Thymus (tissue), 11 donors: ENCODE results near the gene KRT31. TPM values are rescaled to one million over a fixed set of nuclear protein-coding genes. Genes with fewer than 3 reads are reported as not detected.
"Not testable (repeated sequence)": the region's sequence is repeated elsewhere in the genome, so short reads cannot be mapped to it uniquely, and the experiment has no call there.

Experiments used
- DNase-seq, 9 donors: peaks; one replicate each; pipeline ENCODE4 v3.0.0-alpha.2; 2013; ENCODE audit warnings: low spot score in 9 of 9, low read depth in 6 of 9, missing footprints in 1 of 9
- H3K27ac ChIP-seq, 2 donors: one replicate each; pipeline ENCODE4 v1.5.1; 2013; ENCODE audit warnings: control low read depth in 1 of 2, low read depth in 1 of 2, low read length in 1 of 2, mild to moderate bottlenecking in 1 of 2, moderate library complexity in 1 of 2
- H3K27me3 ChIP-seq, 2 donors: one replicate each; pipeline ENCODE4 v1.5.1; 2013; ENCODE audit warnings: low read length in 1 of 2; ENCODE audit not compliant: control insufficient read depth in 2 of 2, insufficient read depth in 1 of 2
- H3K36me3 ChIP-seq, 2 donors: one replicate each; pipeline ENCODE4 v1.5.1; 2013; ENCODE audit warnings: low read length in 1 of 2, mild to moderate bottlenecking in 1 of 2, moderate library complexity in 1 of 2; ENCODE audit not compliant: control insufficient read depth in 2 of 2, insufficient read depth in 2 of 2
- H3K4me1 ChIP-seq, 2 donors: one replicate each; pipeline ENCODE4 v1.5.1; 2013; ENCODE audit warnings: low read length in 2 of 2; ENCODE audit not compliant: control insufficient read depth in 2 of 2, insufficient read depth in 2 of 2
- H3K4me3 ChIP-seq, 2 donors: one replicate each; pipeline ENCODE4 v1.5.1; 2013; ENCODE audit warnings: low read length in 2 of 2, control low read depth in 1 of 2, mild to moderate bottlenecking in 1 of 2
- H3K9me3 ChIP-seq, 2 donors: one replicate each; pipeline ENCODE4 v1.5.1; 2013; ENCODE audit warnings: low read length in 1 of 2, mild to moderate bottlenecking in 1 of 2; ENCODE audit not compliant: control insufficient read depth in 2 of 2, insufficient read depth in 1 of 2
- WGBS: extraction: QIAGEN DNeasy Blood & Tissue Kit; methylation state at CpG from one replicate; pipeline ENCODE4 v1.1.7; 2013; 5-methylcytosine and 5-hydroxymethylcytosine counted together
- polyA plus RNA-seq: library from polyadenylated mRNA; stranded (reverse); fragments of 200-250 nt; gene quantifications from one replicate; pipeline ENCODE4 v1.2.3, GENCODE V29; 2013
- total RNA-seq: library from RNA; stranded (reverse); fragments of 120-200 nt; gene quantifications from one replicate; pipeline ENCODE4 v1.2.4, GENCODE V29; 2013
- donor health status: healthy.

Gene KRT31
- total and polyA plus RNA-seq, 2 donors, result 1.9 to 6.4 TPM

- H3K9me3 ChIP-seq, result no peaks in the 10 kb centered on the region
- H3K36me3 ChIP-seq, result no peaks in the 10 kb centered on the region
- H3K4me3 ChIP-seq, result no peak overlapping the region
- H3K4me1 ChIP-seq, result no peaks in the 10 kb centered on the region
- H3K27ac ChIP-seq, result no peak overlapping the region
- H3K27me3 ChIP-seq, result no peaks in the 10 kb centered on the region
- WGBS, result 100% methylated on average over 1 of the region's 1 CpG
- DNase-seq, result no peak
Observed at GRCh38 chr17:41386227-41386626, 11.2 kb downstream of the KRT31 start.

- Histone ChIP-seq H3K27ac (no peak overlapping the region), H3K9me3 (no peaks in the 10 kb centered on the region), H3K4me1 (no peaks in the 10 kb centered on the region), H3K4me3 (no peak overlapping the region), H3K36me3 (no peaks in the 10 kb centered on the region), H3K27me3 (no peaks in the 10 kb centered on the region)
- no peak for DNase-seq
- 98% methylated on average over 1 of the region's 1 CpG for WGBS
Observed at GRCh38 chr17:41383690-41384089, 13.7 kb downstream of the KRT31 start.

- 98% methylated on average over 1 of the region's 1 CpG for WGBS
- H3K4me1 ChIP-seq, result no peaks in the 10 kb centered on the region
- H3K4me3 ChIP-seq, result no peak overlapping the region
- H3K36me3 ChIP-seq, result no peaks in the 10 kb centered on the region
- no peak overlapping the region for H3K27ac ChIP-seq
- H3K9me3 ChIP-seq, result no peaks in the 10 kb centered on the region
- no peak for DNase-seq
- no peaks in the 10 kb centered on the region for H3K27me3 ChIP-seq
Observed at GRCh38 chr17:41382394-41382793, 15.0 kb downstream of the KRT31 start.

GRCh38 chr17:41381943-41382342 is 15.5 kb downstream of the KRT31 start, which contains the start of gene KRT34:
KRT34 (minus strand) TSS chr17:41382306; CDS start chr17:41382246, 60 bp downstream.
- H3K4me3 ChIP-seq, DNase-seq, H3K27me3 ChIP-seq, H3K9me3 ChIP-seq, H3K36me3 ChIP-seq, H3K4me1 ChIP-seq, H3K27ac ChIP-seq: not testable (repeated sequence)
- WGBS, result 94% methylated on average over 13 of the region's 13 CpGs

- 97% methylated on average over 7 of the region's 7 CpGs for WGBS
- not testable (repeated sequence) for H3K4me3 ChIP-seq, H3K36me3 ChIP-seq, H3K4me1 ChIP-seq, DNase-seq, H3K9me3 ChIP-seq, H3K27ac ChIP-seq, H3K27me3 ChIP-seq
Observed at GRCh38 chr17:41380091-41380490, 17.3 kb downstream of the KRT31 start.

GRCh38 chr17:41377546-41377945 is 19.9 kb downstream of the KRT31 start:
- Histone ChIP-seq H3K4me3 (no peak overlapping the region), H3K4me1 (no peaks in the 10 kb centered on the region), H3K36me3 (no peaks in the 10 kb centered on the region), H3K9me3 (no peaks in the 10 kb centered on the region), H3K27me3 (no peaks in the 10 kb centered on the region), H3K27ac (no peak overlapping the region)
- DNase-seq, result no peak
- WGBS, result 19% methylated on average over 2 of the region's 2 CpGs

GRCh38 chr17:41369713-41370112 is 27.7 kb downstream of the KRT31 start, which contains the start of gene KRT33B:
KRT33B (minus strand) TSS chr17:41369813; CDS start chr17:41369750, 63 bp downstream.
- no peaks in the 10 kb centered on the region for H3K36me3 ChIP-seq
- no peaks in the 10 kb centered on the region for H3K9me3 ChIP-seq
- no peak for DNase-seq
- H3K4me3 ChIP-seq, result no peak within 1 kb of the TSS
- H3K27ac ChIP-seq, result no peak within 1 kb of the TSS
- 97% methylated on average over 1 of the region's 1 CpG for WGBS
- H3K27me3 ChIP-seq, result no peaks in the 10 kb centered on the region
- no peaks in the 10 kb centered on the region for H3K4me1 ChIP-seq

GRCh38 chr17:41369023-41369422 is 28.4 kb downstream of the KRT31 start:
- H3K4me3 ChIP-seq, result no peak overlapping the region
- 95% methylated on average over 2 of the region's 2 CpGs for WGBS
- H3K36me3 ChIP-seq, result no peaks in the 10 kb centered on the region
- H3K27me3 ChIP-seq, result no peaks in the 10 kb centered on the region
- no peak for DNase-seq
- no peaks in the 10 kb centered on the region for H3K9me3 ChIP-seq
- H3K27ac ChIP-seq, result no peak overlapping the region
- H3K4me1 ChIP-seq, result no peaks in the 10 kb centered on the region

- no peak for DNase-seq
- WGBS, result 83% methylated on average over 10 of the region's 10 CpGs
- no peak overlapping the region for H3K4me3 ChIP-seq
- H3K36me3 ChIP-seq, result no peaks in the 10 kb centered on the region
- no peaks in the 10 kb centered on the region for H3K4me1 ChIP-seq
- no peaks in the 10 kb centered on the region for H3K27me3 ChIP-seq
- H3K27ac ChIP-seq, result no peak overlapping the region
- no peaks in the 10 kb centered on the region for H3K9me3 ChIP-seq
Observed at GRCh38 chr17:41367426-41368075, 29.9 kb downstream of the KRT31 start.
